ENCODE results near the gene CSNK1D.
"Not testable (repeated sequence)": the region's sequence is repeated elsewhere in the genome, so short reads cannot be mapped to it uniquely, and the experiment has no call there.

The CSNK1D gene

DNA sequence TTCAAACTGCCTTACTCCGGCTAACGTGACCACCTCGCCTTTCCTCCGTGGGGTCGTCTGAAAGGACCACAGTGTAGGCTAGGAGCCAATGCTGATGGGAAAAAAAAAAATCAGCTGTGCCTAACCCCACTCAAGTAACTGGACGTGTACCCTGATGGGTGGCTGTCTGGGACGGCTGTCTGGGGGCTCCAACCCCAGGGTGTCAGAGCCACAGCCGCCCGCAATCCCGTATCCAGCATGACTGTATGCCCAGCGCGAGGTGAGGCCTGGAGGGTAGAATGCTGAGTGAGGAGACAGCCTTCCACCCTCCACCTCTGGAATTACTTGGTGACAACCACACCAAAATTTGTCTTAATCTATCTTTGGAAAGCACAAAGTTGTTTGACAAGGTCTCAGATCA is 2.8 kb downstream of the CSNK1D start:
- Histone ChIP-seq H3K9me3 (ENCODE audit: control insufficient read depth, low read length) (no peaks in the 10 kb centered on the region), H3K27ac (ENCODE audit: low read depth, low read length, severe bottlenecking) (no peak overlapping the region), H3K4me3 (ENCODE audit: extremely low read depth, insufficient read depth, low read length, poor library complexity, severe bottlenecking) (no peak overlapping the region), H3K36me3 (ENCODE audit: control insufficient read depth, insufficient read depth, low read length) (peaks cover 64% of the 10 kb centered on the region), H3K4me1 (ENCODE audit: control insufficient read depth, insufficient read depth, low read length, poor library complexity, severe bottlenecking) (peaks cover 29% of the 10 kb centered on the region)
- WGBS, 2 experiments (ENCODE audit: insufficient coverage in 2 of 2), result 95 to 100% methylated on average over 2 to 6 of the region's 12 CpGs

DNA sequence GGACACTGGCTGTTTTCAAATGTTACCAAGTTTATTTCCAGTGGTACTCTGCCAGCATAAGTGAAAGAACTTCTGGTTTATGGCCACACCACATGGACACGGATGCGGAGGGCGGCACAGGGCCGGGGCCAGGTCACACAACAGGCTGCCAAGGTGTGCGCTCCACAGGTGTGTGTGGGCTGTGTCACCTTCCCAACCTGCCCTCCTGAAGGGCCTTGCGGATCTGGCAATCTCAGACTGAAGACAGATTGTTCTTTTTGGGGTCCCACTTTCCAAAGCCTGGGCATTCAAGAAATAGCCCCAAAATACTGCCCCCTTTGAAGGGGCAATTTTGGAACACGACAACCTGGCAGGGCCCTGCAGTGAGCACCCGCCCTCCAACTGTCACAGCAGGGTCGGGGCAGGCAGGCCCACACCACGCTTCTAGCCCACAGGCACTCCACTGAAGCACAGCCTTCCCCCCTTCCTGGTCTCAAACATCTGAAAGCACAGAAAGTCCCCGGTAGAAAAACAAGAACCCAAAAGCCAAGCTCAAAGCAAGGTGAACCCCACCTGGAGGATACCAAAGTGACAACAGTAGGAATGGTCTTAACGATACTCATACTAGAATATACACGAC is 3.5 kb downstream of the CSNK1D start:
- H3K9me3 ChIP-seq (ENCODE audit: control insufficient read depth, low read length), result no peaks in the 10 kb centered on the region
- peaks cover 71% of the 10 kb centered on the region for H3K36me3 ChIP-seq (ENCODE audit: control insufficient read depth, insufficient read depth, low read length)
- 95 to 98% methylated on average over 10 to 13 of the region's 13 CpGs for WGBS, 2 experiments (ENCODE audit: insufficient coverage in 2 of 2)
- H3K27ac ChIP-seq (ENCODE audit: low read depth, low read length, severe bottlenecking), result no peak overlapping the region
- no peak overlapping the region for H3K4me3 ChIP-seq (ENCODE audit: extremely low read depth, insufficient read depth, low read length, poor library complexity, severe bottlenecking)
- H3K4me1 ChIP-seq (ENCODE audit: control insufficient read depth, insufficient read depth, low read length, poor library complexity, severe bottlenecking), result peaks cover 29% of the 10 kb centered on the region

DNA sequence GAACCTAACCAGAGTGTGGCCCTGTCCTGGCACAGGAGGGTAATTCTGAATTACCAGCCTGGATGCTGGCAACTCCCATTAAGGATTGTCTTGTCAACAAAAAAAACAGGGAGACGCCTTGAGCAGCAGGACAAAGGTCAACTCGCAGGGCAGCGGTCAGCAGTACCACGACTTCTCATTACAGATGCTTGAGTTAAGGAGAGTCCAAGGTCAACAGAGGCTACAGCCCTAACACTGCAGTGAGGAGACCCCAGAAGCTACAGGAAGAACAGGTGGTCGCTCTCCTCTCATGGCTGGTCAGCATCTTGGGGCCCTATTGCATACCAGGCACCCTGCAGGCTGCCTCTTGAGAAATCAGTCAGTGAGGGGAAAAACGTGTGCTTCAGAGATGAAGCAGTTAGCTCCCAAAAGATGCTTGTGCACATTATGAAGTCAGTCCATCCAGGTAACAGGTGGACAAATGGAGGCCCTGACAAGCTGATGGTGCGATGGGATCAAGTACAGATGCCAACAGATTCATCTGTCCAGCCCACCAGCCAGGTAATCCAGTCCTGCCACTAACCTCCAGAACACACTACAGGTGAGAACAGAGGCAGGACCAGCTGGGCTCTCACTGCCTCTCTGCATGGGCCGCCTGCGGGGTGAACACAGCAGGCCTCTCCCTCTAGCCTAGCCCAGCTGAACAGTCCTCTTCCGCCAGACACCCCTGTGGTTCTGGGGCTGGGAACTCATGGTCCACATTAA is 4.2 kb downstream of the CSNK1D start:
- Histone ChIP-seq H3K27ac (ENCODE audit: low read depth, low read length, severe bottlenecking) (no peak overlapping the region), H3K4me1 (ENCODE audit: control insufficient read depth, insufficient read depth, low read length, poor library complexity, severe bottlenecking) (peaks cover 29% of the 10 kb centered on the region), H3K4me3 (ENCODE audit: extremely low read depth, insufficient read depth, low read length, poor library complexity, severe bottlenecking) (no peak overlapping the region), H3K36me3 (ENCODE audit: control insufficient read depth, insufficient read depth, low read length) (peaks cover 78% of the 10 kb centered on the region), H3K9me3 (ENCODE audit: control insufficient read depth, low read length) (no peaks in the 10 kb centered on the region)
- 92 to 94% methylated on average over 8 to 10 of the region's 10 CpGs for WGBS, 2 experiments (ENCODE audit: insufficient coverage in 2 of 2)

DNA sequence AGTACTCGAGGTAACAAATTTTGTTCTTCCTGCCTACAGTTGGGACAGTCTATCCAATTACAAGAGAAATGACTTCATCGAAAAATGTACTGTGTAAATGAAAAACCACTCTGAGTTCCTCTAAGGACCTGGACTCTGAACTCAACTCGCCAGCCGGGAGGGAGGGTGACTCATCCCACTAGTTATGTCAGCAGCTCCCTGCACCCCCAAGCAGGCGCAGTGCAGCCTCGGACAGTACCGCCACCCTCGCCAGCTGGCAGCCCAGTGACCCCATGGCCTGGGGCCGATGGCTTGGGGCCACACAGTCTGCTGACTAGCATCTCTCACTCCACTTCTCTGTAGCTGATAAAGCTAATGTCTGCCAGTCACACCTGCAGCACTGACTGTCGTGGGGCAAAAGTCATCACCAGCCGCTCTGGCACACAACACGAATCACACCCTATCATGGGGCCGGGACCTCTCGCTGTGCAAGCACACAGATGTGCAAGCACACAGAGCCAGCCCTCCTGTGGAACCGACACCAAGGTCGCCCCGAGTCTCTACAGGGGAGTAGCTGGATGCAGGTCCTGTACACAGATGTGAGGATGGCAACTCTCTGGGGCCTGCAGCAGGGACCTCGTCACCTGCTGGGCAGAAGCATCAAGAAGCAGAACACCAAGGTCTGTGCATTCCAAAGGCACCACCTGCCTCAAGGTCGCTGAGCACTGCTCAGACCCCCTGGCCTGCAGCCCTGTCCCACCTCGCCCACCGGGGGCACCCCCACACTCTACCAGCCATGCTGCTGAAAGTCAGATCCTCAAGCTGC is 5.7 kb downstream of the CSNK1D start:
- Histone ChIP-seq H3K4me1 (ENCODE audit: control insufficient read depth, insufficient read depth, low read length, poor library complexity, severe bottlenecking) (peaks cover 25% of the 10 kb centered on the region), H3K9me3 (ENCODE audit: control insufficient read depth, low read length) (no peaks in the 10 kb centered on the region), H3K27ac (ENCODE audit: low read depth, low read length, severe bottlenecking) (peak overlapping the region; percentile 41), H3K36me3 (ENCODE audit: control insufficient read depth, insufficient read depth, low read length) (peaks cover 93% of the 10 kb centered on the region), H3K4me3 (ENCODE audit: extremely low read depth, insufficient read depth, low read length, poor library complexity, severe bottlenecking) (no peak overlapping the region)
- 92% methylated on average over 20 to 21 of the region's 21 CpGs for WGBS, 2 experiments (ENCODE audit: insufficient coverage in 2 of 2)

DNA sequence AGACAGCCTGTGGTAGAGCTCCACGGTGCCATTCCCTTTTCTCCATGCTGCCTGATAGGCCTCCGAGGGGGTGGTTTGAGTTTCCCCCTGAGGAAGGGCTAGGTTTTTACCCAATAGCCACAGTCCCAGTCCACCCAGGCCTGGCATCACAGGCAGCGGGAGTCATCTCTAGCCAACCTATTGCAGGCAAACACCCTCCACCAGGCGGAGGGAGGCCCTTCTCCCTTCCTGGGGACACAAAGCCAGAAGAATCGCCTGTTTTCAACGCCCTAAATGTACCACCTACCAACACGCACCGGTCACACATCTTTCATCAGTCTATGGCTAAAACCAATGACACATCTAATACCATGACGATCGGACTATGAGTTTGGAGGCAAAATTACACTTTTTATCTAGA is 7.4 kb downstream of the CSNK1D start:
- H3K9me3 ChIP-seq (ENCODE audit: control insufficient read depth, low read length), result no peaks in the 10 kb centered on the region
- 93 to 94% methylated on average over 8 to 10 of the region's 10 CpGs for WGBS, 2 experiments (ENCODE audit: insufficient coverage in 2 of 2)
- H3K4me3 ChIP-seq (ENCODE audit: extremely low read depth, insufficient read depth, low read length, poor library complexity, severe bottlenecking), result no peak overlapping the region
- H3K4me1 ChIP-seq (ENCODE audit: control insufficient read depth, insufficient read depth, low read length, poor library complexity, severe bottlenecking), result peaks cover 18% of the 10 kb centered on the region
- no peak overlapping the region for H3K27ac ChIP-seq (ENCODE audit: low read depth, low read length, severe bottlenecking)
- peaks cover 96% of the 10 kb centered on the region for H3K36me3 ChIP-seq (ENCODE audit: control insufficient read depth, insufficient read depth, low read length)

DNA sequence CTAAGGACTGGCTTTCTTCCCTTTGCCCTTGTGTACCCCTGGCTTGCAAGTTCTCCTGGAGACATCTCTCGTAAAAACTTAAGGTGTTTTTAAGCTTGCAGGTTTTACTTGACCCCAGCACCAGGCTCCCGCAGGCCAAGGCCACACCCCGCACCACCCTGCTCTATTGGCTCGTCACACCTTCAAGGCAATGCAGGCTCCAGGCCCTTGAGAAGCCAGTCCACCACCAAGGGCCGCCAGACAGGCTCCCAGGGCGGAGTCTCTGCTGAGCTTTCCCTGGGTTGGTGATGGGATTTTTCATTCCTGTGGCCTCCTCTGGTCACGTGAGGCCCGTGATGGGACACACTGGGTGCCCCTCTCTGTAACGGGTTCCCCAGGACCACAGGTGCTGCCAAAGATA is 9.9 kb downstream of the CSNK1D start:
- peaks cover 15% of the 10 kb centered on the region for H3K4me1 ChIP-seq (ENCODE audit: control insufficient read depth, insufficient read depth, low read length, poor library complexity, severe bottlenecking)
- WGBS, 2 experiments (ENCODE audit: insufficient coverage in 2 of 2), result 95 to 98% methylated on average over 7 to 8 of the region's 9 CpGs
- no peak overlapping the region for H3K27ac ChIP-seq (ENCODE audit: low read depth, low read length, severe bottlenecking)
- H3K9me3 ChIP-seq (ENCODE audit: control insufficient read depth, low read length), result no peaks in the 10 kb centered on the region
- H3K4me3 ChIP-seq (ENCODE audit: extremely low read depth, insufficient read depth, low read length, poor library complexity, severe bottlenecking), result no peak overlapping the region
- H3K36me3 ChIP-seq (ENCODE audit: control insufficient read depth, insufficient read depth, low read length), result peaks cover 99% of the 10 kb centered on the region

DNA sequence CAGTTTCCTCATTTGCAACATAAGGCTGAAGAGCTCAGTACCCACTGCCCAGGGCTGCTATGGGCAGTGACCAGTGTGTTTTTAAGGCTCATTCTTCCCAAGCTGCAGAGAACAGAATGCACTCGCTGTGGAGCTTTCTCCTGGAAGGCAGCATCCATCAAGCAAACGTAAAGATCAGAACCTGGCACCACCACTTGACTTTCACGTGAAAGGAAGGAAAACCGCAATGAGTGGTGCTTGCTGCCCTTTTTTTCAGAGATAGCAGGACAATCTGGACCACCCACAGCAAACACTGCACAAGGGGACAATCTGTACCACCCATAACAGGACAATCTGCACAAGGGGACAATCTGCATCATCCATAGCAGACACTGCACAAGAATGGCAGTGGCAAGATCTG is 11.2 kb downstream of the CSNK1D start:
- H3K36me3 ChIP-seq (ENCODE audit: control insufficient read depth, insufficient read depth, low read length), result peaks cover 100% of the 10 kb centered on the region
- H3K4me1 ChIP-seq (ENCODE audit: control insufficient read depth, insufficient read depth, low read length, poor library complexity, severe bottlenecking), result peaks cover 4% of the 10 kb centered on the region
- no peak overlapping the region for H3K4me3 ChIP-seq (ENCODE audit: extremely low read depth, insufficient read depth, low read length, poor library complexity, severe bottlenecking)
- WGBS, 2 experiments (ENCODE audit: insufficient coverage in 2 of 2), result 100% methylated on average over 3 of the region's 4 CpGs
- no peaks in the 10 kb centered on the region for H3K9me3 ChIP-seq (ENCODE audit: control insufficient read depth, low read length)
- peak overlapping the region; percentile 13 for H3K27ac ChIP-seq (ENCODE audit: low read depth, low read length, severe bottlenecking)

DNA sequence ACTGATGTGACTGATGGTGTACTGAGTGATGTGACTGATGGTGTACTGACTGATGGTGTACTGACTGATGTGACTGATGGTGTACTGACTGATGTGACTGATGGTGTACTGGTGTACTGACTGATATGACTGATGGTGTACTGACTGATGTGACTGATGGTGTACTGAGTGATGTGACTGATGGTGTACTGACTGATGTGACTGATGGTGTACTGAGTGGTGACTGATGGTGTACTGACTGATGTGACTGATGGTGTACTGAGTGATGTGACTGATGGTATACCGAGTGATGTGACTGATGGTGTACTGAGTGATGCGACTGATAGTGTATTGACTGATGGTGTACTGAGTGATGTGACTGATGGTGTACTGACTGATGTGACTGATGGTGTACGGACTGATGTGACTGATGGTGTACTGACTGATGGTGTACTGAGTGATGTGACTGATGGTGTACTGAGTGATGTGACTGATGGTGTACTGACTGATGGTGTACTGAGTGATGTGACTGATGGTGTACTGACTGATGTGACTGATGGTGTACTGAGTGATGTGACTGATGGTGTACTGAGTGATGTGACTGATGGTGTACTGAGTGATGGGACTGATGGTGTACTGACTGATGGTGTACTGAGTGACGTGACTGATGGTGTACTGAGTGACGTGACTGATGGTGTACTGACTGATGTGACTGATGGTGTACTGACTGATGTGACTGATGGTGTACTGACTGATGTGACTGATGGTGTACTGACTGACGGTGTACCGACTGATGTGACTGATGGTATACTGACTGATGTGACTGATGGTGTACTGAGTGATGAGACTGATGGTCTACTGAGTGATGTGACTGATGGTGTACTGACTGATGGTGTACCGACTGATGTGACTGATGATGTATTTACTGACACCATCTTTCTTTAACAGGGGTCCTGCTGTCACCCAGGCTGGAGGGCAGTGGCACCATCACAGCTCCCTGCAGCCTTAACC is 13.2 kb downstream of the CSNK1D start:
- not testable (repeated sequence) for H3K9me3 ChIP-seq (ENCODE audit: control insufficient read depth, low read length)
- WGBS, 2 experiments (ENCODE audit: insufficient coverage in 2 of 2), result 97 to 100% methylated on average over 8 of the region's 8 CpGs
- H3K36me3 ChIP-seq (ENCODE audit: control insufficient read depth, insufficient read depth, low read length), result peaks cover 100% of the 10 kb centered on the region

DNA sequence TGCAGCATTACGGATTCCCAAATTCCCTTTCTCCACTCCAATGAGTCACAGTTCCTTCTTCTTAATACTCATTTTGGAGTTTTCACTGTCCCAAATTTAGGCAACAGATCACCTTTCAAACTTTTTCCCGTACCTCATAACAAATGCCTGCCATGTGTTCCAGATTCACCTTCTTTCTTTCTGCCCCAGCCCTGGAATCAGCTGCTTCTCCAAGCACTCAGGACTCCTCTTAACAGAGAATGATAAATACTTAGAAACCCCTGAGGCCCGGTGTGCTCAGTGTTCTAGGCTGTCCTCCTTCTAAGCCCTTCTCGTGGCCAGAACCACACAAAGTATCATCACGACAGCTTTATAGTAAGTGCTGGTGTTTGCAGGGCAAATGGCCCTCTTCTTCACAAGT is 14.9 kb downstream of the CSNK1D start:
- H3K36me3 ChIP-seq (ENCODE audit: control insufficient read depth, insufficient read depth, low read length), result peaks cover 91% of the 10 kb centered on the region
- no peak overlapping the region for H3K4me3 ChIP-seq (ENCODE audit: extremely low read depth, insufficient read depth, low read length, poor library complexity, severe bottlenecking)
- WGBS, 2 experiments (ENCODE audit: insufficient coverage in 2 of 2), result 96 to 98% methylated on average over 3 to 4 of the region's 5 CpGs

More for the DNA sequence above, 13.2 kb downstream of the CSNK1D start:
- not testable (repeated sequence) for H3K27ac ChIP-seq (ENCODE audit: low read depth, low read length, severe bottlenecking); H3K4me3 ChIP-seq (ENCODE audit: extremely low read depth, insufficient read depth, low read length, poor library complexity, severe bottlenecking); H3K4me1 ChIP-seq (ENCODE audit: control insufficient read depth, insufficient read depth, low read length, poor library complexity, severe bottlenecking)

DNA sequence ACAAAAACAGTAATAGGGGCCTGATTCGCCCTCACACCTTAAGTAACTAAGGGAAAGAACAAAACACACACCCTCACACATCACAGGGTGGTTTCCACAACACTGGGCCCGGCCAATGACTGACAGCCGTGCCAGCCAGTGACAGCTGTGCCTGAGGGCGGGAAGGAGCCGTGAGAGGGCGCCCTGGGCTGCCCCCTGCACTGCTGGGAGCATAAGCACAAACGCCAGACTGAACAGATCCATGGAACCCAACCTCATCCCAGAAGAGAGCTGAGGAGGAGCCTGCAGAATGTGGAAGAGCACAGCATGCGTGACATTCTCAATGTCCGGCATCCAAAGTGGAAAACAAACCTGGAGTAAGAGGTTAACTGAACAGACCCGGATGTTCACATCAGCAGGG is 16.0 kb downstream of the CSNK1D start:
- H3K36me3 ChIP-seq (ENCODE audit: control insufficient read depth, insufficient read depth, low read length), result peaks cover 91% of the 10 kb centered on the region
- H3K9me3 ChIP-seq (ENCODE audit: control insufficient read depth, low read length), result no peaks in the 10 kb centered on the region
- 91 to 93% methylated on average over 7 to 9 of the region's 10 CpGs for WGBS, 2 experiments (ENCODE audit: insufficient coverage in 2 of 2)
- H3K4me3 ChIP-seq (ENCODE audit: extremely low read depth, insufficient read depth, low read length, poor library complexity, severe bottlenecking), result no peak overlapping the region
- no peaks in the 10 kb centered on the region for H3K4me1 ChIP-seq (ENCODE audit: control insufficient read depth, insufficient read depth, low read length, poor library complexity, severe bottlenecking)
- H3K27ac ChIP-seq (ENCODE audit: low read depth, low read length, severe bottlenecking), result no peak overlapping the region

More for the DNA sequence above, 14.9 kb downstream of the CSNK1D start:
- Histone ChIP-seq H3K9me3 (ENCODE audit: control insufficient read depth, low read length) (no peaks in the 10 kb centered on the region), H3K4me1 (ENCODE audit: control insufficient read depth, insufficient read depth, low read length, poor library complexity, severe bottlenecking) (no peaks in the 10 kb centered on the region), H3K27ac (ENCODE audit: low read depth, low read length, severe bottlenecking) (no peak overlapping the region)

Data from mesodermal cell (in vitro differentiated cells).